Activated CD8-positive, alpha-beta memory T cell treated with anti-CD3 and anti-CD28 coated beads for 48 hours (primary cell): ENCODE measurements around the gene UBXN1.
"Not testable (repeated sequence)": the region's sequence is repeated elsewhere in the genome, so short reads cannot be mapped to it uniquely, and the experiment has no call there.

Experiments used
- DNase-seq, 3 experiments: peaks; one replicate each; pipeline ENCODE4 v3.0.0-alpha.2; 2020; ENCODE audit warnings: low read depth in 2 of 3, low spot score in 2 of 3

UBXN1 gene

GRCh38 chr11:62708793-62709192, 29.9 kb upstream of the UBXN1 start:
- no peak for DNase-seq

DNA sequence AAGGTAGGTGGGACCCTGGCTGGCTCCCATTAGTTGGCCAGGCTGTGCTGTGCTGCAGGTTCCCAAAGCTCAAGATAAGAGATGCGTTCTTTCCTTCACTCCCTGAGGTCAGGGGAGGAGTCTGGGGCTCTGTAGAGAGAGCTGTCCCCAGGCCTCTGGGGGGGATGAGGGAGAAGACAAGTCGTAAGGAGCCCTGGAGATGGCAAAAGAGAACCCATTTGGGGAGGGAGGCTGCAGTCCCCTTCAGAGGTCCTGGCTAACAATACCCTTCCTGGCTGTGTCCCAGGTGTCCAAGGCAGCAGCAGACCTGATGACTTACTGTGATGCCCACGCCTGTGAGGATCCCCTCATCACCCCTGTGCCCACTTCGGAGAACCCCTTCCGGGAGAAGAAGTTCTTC, 29.5 kb upstream of the UBXN1 start:
- no peak for DNase-seq

DNA sequence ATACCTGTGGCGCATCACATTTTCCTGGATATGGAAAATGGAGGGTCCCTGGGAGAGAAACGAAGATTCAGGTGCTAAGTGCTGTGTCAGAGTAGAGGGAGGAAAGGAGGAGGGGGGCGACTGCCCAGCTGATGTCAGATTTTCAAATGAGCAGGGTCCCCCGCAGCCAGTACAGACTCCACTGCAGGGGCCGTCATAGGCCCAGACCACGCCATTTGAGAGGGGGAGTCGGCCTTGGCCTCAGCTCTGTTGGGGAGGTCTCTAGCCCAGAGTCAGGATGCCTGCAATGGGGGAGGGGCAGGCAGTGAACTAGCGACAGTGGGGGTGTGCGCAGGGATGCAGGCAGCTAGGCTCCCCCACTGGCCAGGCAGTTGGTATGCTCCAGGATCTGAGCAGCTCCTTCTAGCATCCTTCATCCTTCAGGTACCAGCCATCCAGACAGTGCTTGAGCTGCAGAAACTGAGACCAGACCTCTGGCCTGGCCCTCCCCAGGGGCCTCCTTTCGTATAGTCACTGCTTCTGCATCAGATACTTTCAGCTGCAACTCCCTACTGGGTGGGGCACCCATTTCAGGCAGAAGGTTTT, 28.5 kb upstream of the UBXN1 start, which contains the start of the genes BSCL2 and GNG3:
Gene BSCL2, minus strand, starts transcription at position 148 of the 585 bp plus-strand sequence. CDS start 229 bp downstream, outside the sequence.
Gene GNG3, plus strand, starts transcription at position 400 of the 585 bp plus-strand sequence. CDS start 620 bp downstream, outside the sequence.
- no peak for DNase-seq

- no peak for DNase-seq
Measured at GRCh38 chr11:62706850-62707247, 28.0 kb upstream of the UBXN1 start.

DNA sequence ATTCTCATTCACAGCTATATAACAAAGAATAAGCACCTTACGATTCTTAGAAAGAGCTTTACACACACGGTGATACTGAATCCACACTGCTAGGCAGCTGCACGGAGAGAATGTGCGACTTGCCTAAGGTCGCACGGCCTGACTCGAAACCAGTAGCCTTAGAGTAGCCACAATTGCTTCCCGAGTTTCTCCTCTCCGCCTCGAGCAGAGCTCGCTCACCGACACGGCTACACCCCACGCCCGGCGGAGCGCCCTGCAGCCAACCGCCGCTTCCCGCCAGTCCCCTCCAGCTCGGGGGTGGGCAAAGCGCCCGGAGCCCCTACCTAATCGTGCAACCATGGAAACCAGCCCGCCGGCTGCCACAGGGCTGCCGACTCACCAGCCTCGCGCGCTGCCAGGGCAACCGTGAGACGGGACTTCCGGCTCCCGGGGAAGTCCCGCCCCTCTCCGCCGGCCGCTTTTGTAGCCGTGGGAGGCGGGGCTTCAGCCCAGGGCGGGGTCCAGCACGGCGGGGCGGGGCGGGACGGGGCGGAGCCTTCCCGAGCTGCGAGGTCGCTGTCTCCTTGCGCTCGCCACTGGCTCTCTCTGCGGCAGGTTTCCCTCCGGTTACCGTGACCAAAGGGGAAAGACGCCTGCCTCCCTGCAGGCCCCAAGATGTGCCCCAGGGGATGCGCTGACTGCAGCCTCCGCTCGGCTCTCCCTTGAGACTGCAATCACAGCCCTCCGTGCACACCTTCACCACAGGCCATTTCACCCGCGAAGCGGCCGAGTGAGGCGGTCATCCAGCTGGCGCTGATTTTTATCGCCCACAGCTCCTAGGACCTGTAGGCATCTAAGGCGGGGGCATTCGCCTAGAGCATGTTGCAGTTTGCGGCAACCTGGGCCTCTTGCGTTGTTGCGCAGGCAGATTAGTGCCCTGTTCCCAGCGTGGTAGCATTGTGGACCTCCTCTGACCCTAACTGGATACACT, 27.3 kb upstream of the UBXN1 start:
- DNase-seq = peak; percentile 89

GRCh38 chr11:62705413-62705812, 26.5 kb upstream of the UBXN1 start:
- no peak for DNase-seq

GRCh38 chr11:62703921-62704320, 25.0 kb upstream of the UBXN1 start:
- not testable (repeated sequence) for DNase-seq

- no peak for DNase-seq
Measured at GRCh38 chr11:62702246-62702645, 23.4 kb upstream of the UBXN1 start.

- DNase-seq = peak in 2 of 3 experiments; percentile 52 to 60
Measured at GRCh38 chr11:62694455-62695167, 15.7 kb upstream of the UBXN1 start.

GRCh38 chr11:62693624-62694023, 14.8 kb upstream of the UBXN1 start:
- DNase-seq = not testable (repeated sequence)

DNA sequence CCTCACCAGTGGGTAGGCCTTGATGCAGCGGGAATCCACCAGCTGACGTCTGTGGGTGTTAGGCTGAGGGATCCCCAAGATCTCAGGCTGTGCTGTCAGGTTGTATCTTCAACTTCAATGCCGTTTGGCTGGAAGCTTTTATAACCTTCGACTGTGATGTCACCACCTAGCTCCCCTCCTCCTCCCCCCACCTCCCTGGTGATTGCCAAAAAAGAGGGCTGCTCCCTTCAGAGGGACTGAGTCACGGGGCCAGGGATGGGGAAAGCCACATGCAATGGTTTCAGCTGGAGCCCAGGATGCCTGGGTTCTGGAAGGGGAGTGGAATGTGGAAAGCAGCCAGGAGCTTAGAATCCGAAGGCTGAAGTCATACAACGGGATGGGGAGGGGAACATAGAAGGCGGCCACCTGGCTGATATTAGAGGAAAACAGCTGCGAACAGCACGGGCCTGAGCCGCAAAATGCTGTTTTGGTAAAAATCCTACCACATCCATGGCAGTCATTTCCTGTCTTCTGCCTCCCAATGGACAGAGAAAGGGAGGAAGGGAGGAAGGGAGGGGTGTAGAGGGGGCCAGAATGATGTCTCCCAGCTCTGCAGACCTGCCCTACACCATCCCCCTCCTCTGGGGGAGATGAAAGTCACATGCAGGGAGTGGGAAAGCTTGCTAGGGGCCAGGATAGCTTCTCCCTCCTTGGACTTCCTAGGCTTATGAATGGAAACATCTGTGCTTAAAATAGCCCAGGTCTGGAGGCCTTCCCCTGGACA, 10.7 kb upstream of the UBXN1 start, which contains the start of gene LRRN4CL:
Gene LRRN4CL, minus strand, starts transcription at position 110 of the 763 bp plus-strand sequence. CDS start 1,022 bp downstream, outside the sequence.
- DNase-seq = no peak

- no peak for DNase-seq
Measured at GRCh38 chr11:62688491-62688890, 9.6 kb upstream of the UBXN1 start.

DNA sequence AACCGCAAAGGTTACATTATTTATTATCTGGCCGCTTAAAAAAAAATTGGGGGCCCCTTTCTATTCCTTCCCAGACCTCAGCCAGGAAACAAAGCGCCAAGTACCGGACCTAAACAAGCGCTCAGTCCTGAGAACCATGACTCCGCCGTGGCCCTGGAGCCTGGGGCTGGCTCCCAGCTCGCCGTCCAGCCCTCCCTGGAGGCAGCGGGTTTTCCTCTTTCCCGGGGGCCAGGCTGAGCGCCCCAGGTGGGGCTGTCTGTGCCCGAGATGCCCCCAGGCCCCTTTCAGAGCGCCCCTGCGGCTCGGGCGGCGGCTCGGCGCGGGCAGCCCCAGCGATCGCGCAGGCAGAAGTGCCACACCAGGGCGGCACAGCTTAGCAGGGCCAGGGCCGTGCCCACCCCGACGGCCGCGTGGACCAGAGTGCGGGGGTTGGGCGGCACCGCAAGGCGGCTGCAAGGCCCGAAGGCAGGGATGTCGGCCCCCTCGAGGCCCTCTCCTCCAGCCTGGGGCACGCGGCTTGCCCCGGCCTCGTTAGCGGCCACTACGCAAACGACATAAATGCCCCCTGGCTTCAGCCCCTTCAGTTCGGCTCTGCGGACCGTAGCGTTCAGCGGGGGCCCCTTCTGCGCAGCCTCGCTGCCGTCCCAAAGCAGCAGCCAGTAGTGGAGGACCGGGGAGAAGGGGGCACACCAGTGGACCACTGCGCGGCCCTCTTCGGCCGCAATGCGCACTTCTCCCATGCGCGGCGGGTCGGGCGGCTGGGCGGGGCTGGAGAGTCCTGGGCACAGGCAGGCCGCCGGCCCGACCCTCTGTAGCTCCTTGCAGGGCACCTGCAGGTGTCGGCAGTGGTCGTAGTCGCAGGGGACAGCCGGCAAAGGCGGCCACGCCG, 8.9 kb upstream of the UBXN1 start:
- DNase-seq = no peak

- DNase-seq = no peak
Measured at GRCh38 chr11:62682518-62682917, 3.6 kb upstream of the UBXN1 start.

GRCh38 chr11:62680825-62681240, 2.0 kb upstream of the UBXN1 start:
- no peak for DNase-seq

- DNase-seq = no peak
Measured at GRCh38 chr11:62678433-62678769, 472 bp downstream of the UBXN1 start.

DNA sequence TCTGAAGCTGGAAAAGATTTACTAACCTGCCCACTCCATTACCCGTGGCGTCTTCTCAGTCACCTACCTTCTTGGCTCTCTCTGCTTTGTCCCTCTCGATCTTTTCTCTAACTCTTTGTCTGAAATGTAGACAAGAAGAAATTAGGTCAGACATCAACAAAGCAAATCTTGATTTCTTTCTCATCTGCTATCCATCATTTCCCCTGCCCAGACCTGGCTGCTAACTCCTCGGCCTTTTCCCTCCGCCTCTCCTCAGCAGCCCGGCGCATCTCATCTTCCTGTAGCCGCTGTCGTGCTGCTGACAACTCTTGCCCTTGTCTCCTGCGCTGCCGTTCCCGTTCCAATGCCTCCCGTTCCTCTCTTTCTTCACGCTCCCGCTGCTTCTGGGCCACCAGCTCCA, 1.2 kb downstream of the UBXN1 start:
- DNase-seq = no peak

DNA sequence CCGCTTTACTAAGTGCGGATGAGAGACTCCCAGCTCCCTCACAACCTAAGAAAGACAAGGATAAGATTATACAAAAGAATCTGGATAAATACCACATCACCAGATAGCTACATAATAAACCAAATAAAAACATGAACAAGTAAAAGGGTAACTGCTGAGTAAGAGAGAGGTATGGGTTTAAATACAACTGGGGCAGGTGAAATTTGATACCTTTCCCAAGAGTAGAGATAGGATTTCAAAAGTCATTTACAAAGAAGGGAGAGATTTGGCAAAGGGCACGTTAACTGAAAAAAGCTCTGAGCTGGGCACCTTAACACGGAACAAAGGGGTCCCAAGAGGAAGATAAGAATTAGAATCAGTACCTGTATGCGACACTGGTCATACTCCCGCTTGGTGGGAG, 1.7 kb downstream of the UBXN1 start:
- DNase-seq = no peak

- DNase-seq = no peak
Measured at GRCh38 chr11:62676698-62677097, 2.2 kb downstream of the UBXN1 start.

- DNase-seq = not testable (repeated sequence)
Measured at GRCh38 chr11:62675415-62675814, 3.5 kb downstream of the UBXN1 start.
